Panc1 (cell line): ENCODE data around the gene PIGL.

ENCODE experiments used
- POLR2AphosphoS5 ChIP-seq: IDR thresholded peaks from 2 replicates; pipeline ENCODE4 v1.6.1; 2012; ENCODE audit warnings: mild to moderate bottlenecking, low read depth, low read length, moderate library complexity
- TF ChIP-seq, protein P1 (sequence below): fragments of 450-650 bp; IDR thresholded peaks from 2 replicates; pipeline ENCODE4 v1.5.1; 2017; ENCODE audit warnings: mild to moderate bottlenecking

DNA sequence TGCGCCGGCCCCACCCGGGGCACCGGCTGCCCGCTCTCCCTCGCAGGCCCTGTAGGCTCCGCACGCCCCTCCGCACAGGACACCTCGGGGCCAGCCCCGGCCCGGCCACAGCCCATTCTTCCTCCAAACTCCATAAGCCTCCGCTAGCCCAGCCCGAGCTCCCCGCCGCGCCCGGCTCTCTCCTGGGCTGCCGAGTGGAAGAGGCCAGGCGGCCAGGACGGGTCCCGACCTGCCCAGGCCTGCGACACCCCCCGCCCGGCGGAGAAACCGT lies 2.1 kb upstream of the PIGL start:
- no peak for TF ChIP-seq POLR2AphosphoS5
- TF ChIP-seq, protein P1, sequence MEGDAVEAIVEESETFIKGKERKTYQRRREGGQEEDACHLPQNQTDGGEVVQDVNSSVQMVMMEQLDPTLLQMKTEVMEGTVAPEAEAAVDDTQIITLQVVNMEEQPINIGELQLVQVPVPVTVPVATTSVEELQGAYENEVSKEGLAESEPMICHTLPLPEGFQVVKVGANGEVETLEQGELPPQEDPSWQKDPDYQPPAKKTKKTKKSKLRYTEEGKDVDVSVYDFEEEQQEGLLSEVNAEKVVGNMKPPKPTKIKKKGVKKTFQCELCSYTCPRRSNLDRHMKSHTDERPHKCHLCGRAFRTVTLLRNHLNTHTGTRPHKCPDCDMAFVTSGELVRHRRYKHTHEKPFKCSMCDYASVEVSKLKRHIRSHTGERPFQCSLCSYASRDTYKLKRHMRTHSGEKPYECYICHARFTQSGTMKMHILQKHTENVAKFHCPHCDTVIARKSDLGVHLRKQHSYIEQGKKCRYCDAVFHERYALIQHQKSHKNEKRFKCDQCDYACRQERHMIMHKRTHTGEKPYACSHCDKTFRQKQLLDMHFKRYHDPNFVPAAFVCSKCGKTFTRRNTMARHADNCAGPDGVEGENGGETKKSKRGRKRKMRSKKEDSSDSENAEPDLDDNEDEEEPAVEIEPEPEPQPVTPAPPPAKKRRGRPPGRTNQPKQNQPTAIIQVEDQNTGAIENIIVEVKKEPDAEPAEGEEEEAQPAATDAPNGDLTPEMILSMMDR, result no peak
